Breast epithelium (tissue), 3 donors: ENCODE results near the gene RSPH9.

Experiments used
- CTCF ChIP-seq, 3 donors: fragments of 450-650 bp; IDR thresholded peaks; one replicate each; pipeline ENCODE4 v1.5.1; 2016 to 2017; ENCODE audit warnings: antibody characterized with exemption in 3 of 3, mild to moderate bottlenecking in 3 of 3, moderate library complexity in 3 of 3
- POLR2A ChIP-seq: fragments of 450-650 bp; IDR thresholded peaks from one replicate; pipeline ENCODE4 v1.6.1; 2016; ENCODE audit warnings: antibody characterized with exemption, mild to moderate bottlenecking, moderate library complexity
- POLR2AphosphoS5 ChIP-seq, 3 donors: sonication (generic); formaldehyde crosslinking; IDR thresholded peaks; one replicate each; pipeline ENCODE4 v1.6.1; 2017; ENCODE audit warnings: antibody characterized with exemption in 3 of 3

GRCh38 chr6:43710576-43710975 is 65.7 kb downstream of the RSPH9 start:
- TF ChIP-seq CTCF (IDR thresholded peaks at IDR 0.05) (no peak), POLR2A (no peak), POLR2AphosphoS5 (IDR thresholded peaks at IDR 0.05) (no peak)
